ENCODE measurements around the gene HES5. TPM values are rescaled to one million over a fixed set of nuclear protein-coding genes. Genes with fewer than 3 reads are reported as not detected.
A peak's percentile ranks its signal among the peaks of the same experiment; 100 is the strongest.

The HES5 gene
- total and polyA plus RNA-seq, 2 of the 13 experiments (the other 11 are each of a cell fraction or from before 2014, with no cell fraction given) = not detected

DNA sequence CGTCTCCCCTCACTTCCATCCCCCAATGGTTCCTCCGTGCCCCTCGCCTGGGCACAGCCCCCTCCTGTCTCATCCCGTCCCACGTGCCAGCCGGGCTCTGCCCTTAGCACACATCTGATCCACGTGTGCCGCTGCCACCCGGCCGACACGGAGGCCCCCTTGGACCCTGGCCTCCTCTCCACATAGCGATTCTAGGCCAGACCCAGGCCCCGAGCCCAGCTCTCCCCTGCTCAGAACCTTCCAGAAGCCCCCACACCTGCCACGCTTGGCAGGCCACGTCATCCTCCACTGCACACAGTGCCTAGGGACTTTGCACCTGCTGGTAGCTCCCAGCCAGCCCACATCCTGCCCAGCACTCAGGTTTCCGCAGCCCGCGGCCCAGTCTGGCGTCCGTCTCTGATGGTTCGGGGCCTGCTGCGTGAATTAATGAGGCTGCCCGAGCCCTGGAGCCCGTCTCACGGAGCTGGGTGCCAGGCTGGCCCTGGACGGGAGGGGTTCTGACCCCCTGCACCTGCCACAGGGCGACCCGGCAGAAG lies 33.9 kb downstream of the HES5 start (continued):
- TF ChIP-seq, protein P1, sequence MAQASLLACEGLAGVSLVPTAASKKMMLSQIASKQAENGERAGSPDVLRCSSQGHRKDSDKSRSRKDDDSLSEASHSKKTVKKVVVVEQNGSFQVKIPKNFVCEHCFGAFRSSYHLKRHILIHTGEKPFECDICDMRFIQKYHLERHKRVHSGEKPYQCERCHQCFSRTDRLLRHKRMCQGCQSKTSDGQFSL (CRISPR knock-in tag; IDR thresholded peaks at IDR 0.05) = no peak
- TF ChIP-seq NONO (IDR thresholded peaks at IDR 0.05) (no peak), NONO (CRISPR knock-in tag; conservative IDR thresholded peaks at IDR 0.05) (0 out of 2 replicates have a peak, but pooled peaks have one; percentile 43), ZNF138 (CRISPR knock-in tag; IDR thresholded peaks at IDR 0.05; ENCODE audit: low read depth) (0 out of 2 replicates have a peak, but pooled peaks have one; percentile 42), TRIM24 (CRISPR knock-in tag; IDR thresholded peaks at IDR 0.05) (no peak), JUNB (CRISPR knock-in tag; IDR thresholded peaks at IDR 0.05; ENCODE audit: borderline replicate concordance) (peak; percentile 50), HOXA5 (CRISPR knock-in tag; IDR thresholded peaks at IDR 0.05) (peak; percentile 38; the same call in 1 of the 2 replicates), HCFC1 (IDR thresholded peaks at IDR 0.05; ENCODE audit: low read depth, low read length) (no peak), SAP130 (CRISPR knock-in tag; IDR thresholded peaks at IDR 0.05; ENCODE audit: low read depth) (peak; percentile 34; the same call in 1 of the 2 replicates), ZSCAN29 (CRISPR knock-in tag; conservative IDR thresholded peaks at IDR 0.05) (no peak), SP140L (CRISPR knock-in tag; IDR thresholded peaks at IDR 0.05; ENCODE audit: borderline replicate concordance) (no peak), NR2F6 (IDR thresholded peaks at IDR 0.05) (no peak), NR2F6 (CRISPR knock-in tag; IDR thresholded peaks at IDR 0.05) (peak; percentile 23; the same call in 1 of the 2 replicates), SETDB1 (CRISPR knock-in tag; IDR thresholded peaks at IDR 0.05; ENCODE audit: borderline replicate concordance) (no peak), SALL1 (CRISPR knock-in tag; IDR thresholded peaks at IDR 0.05) (peak; percentile 45; the same call in 1 of the 2 replicates), ELF3 (CRISPR knock-in tag; IDR thresholded peaks at IDR 0.05) (peak; percentile 29; the same call in 1 of the 2 replicates)
- TF ChIP-seq, protein P2, sequence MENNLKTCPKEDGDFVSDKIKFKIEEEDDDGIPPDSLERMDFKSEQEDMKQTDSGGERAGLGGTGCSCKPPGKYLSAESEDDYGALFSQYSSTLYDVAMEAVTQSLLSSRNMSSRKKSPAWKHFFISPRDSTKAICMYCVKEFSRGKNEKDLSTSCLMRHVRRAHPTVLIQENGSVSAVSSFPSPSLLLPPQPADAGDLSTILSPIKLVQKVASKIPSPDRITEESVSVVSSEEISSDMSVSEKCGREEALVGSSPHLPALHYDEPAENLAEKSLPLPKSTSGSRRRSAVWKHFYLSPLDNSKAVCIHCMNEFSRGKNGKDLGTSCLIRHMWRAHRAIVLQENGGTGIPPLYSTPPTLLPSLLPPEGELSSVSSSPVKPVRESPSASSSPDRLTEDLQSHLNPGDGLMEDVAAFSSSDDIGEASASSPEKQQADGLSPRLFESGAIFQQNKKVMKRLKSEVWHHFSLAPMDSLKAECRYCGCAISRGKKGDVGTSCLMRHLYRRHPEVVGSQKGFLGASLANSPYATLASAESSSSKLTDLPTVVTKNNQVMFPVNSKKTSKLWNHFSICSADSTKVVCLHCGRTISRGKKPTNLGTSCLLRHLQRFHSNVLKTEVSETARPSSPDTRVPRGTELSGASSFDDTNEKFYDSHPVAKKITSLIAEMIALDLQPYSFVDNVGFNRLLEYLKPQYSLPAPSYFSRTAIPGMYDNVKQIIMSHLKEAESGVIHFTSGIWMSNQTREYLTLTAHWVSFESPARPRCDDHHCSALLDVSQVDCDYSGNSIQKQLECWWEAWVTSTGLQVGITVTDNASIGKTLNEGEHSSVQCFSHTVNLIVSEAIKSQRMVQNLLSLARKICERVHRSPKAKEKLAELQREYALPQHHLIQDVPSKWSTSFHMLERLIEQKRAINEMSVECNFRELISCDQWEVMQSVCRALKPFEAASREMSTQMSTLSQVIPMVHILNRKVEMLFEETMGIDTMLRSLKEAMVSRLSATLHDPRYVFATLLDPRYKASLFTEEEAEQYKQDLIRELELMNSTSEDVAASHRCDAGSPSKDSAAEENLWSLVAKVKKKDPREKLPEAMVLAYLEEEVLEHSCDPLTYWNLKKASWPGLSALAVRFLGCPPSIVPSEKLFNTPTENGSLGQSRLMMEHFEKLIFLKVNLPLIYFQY (CRISPR knock-in tag; IDR thresholded peaks at IDR 0.05; ENCODE audit: borderline replicate concordance) = peak; percentile 64; the same call in 1 of the 2 replicates
- TF ChIP-seq, protein P3, sequence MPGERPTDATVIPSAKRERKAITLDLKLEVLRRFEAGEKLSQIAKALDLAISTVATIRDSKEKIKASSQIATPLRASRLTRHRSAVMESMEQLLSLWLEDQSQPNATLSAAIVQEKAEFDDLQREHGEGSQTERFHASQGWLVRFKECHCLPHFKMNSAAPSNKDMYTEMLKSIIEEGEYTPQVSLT (CRISPR knock-in tag; IDR thresholded peaks at IDR 0.05; ENCODE audit: borderline replicate concordance, low read depth) = no peak
- TF ChIP-seq, protein P4, sequence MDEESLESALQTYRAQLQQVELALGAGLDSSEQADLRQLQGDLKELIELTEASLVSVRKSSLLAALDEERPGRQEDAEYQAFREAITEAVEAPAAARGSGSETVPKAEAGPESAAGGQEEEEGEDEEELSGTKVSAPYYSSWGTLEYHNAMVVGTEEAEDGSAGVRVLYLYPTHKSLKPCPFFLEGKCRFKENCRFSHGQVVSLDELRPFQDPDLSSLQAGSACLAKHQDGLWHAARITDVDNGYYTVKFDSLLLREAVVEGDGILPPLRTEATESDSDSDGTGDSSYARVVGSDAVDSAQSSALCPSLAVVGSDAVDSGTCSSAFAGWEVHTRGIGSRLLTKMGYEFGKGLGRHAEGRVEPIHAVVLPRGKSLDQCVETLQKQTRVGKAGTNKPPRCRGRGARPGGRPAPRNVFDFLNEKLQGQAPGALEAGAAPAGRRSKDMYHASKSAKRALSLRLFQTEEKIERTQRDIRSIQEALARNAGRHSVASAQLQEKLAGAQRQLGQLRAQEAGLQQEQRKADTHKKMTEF (CRISPR knock-in tag; IDR thresholded peaks at IDR 0.05) = peak; percentile 28; the same call in 1 of the 2 replicates
- TF ChIP-seq, protein P5, sequence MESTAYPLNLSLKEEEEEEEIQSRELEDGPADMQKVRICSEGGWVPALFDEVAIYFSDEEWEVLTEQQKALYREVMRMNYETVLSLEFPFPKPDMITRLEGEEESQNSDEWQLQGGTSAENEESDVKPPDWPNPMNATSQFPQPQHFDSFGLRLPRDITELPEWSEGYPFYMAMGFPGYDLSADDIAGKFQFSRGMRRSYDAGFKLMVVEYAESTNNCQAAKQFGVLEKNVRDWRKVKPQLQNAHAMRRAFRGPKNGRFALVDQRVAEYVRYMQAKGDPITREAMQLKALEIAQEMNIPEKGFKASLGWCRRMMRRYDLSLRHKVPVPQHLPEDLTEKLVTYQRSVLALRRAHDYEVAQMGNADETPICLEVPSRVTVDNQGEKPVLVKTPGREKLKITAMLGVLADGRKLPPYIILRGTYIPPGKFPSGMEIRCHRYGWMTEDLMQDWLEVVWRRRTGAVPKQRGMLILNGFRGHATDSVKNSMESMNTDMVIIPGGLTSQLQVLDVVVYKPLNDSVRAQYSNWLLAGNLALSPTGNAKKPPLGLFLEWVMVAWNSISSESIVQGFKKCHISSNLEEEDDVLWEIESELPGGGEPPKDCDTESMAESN (CRISPR knock-in tag; conservative IDR thresholded peaks at IDR 0.05) = 0 out of 2 replicates have a peak, but pooled peaks have one; percentile 60
- TF ChIP-seq, protein P6, sequence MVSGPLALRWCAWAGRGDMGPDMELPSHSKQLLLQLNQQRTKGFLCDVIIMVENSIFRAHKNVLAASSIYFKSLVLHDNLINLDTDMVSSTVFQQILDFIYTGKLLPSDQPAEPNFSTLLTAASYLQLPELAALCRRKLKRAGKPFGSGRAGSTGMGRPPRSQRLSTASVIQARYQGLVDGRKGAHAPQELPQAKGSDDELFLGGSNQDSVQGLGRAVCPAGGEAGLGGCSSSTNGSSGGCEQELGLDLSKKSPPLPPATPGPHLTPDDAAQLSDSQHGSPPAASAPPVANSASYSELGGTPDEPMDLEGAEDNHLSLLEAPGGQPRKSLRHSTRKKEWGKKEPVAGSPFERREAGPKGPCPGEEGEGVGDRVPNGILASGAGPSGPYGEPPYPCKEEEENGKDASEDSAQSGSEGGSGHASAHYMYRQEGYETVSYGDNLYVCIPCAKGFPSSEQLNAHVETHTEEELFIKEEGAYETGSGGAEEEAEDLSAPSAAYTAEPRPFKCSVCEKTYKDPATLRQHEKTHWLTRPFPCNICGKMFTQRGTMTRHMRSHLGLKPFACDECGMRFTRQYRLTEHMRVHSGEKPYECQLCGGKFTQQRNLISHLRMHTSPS (CRISPR knock-in tag; IDR thresholded peaks at IDR 0.05; ENCODE audit: low read depth) = peak; percentile 75

Measured in HepG2 (cell line).